HG03575 (cell line): ENCODE data around the gene MAFF.

Experiments used
- ATAC-seq: cut with Tn5 transposase; IDR thresholded peaks from one replicate; pipeline ENCODE4 v1.9.1; 2021; ENCODE audit not compliant: unreplicated experiment, insufficient number of reproducible peaks, low FRiP score; ENCODE audit errors: extremely low read depth

Gene MAFF

DNA sequence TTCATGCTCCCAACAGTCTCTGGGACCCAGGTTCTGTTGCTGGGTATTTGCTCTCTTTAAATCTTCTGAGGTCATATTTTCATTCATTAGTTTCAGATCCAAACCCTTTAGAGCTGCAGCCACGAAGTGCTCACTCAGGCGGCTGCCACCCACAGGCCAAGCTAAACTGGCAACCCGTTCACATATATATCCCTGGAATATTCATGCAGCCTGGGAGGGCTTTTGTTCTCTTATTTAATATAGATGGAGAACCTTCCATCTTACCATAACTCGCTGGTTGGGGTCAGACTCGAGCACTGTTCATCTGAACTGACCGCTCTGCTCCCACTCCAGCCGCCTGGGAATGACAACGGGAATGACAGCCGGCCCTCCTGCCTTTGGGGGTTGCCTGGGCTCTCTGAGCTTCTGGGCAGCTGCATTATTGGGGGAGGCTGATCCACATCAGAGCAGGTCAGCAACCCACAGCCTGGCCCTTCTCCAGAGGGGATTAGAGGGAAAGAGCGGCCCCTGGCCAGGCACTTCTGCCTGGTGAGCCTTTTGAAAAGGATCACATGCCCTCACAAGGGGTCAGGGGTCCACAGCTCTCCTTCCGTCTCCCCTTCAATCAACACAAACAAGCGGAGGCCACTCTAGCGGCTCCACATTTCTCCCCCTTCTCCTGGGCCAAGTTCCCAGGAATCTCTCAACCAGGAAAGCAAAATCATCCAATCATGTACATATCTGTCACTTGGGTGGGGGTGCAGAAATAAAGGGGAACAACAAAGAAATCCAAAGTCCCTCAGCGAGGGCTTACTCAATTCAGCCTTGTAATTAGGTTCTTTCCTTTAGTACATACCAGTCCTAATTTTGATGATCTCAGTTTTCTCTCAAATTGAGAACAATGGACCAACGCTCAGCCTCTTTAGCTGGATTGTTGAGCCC lies 59.2 kb downstream of the MAFF start:
- ATAC-seq, result no peak

DNA sequence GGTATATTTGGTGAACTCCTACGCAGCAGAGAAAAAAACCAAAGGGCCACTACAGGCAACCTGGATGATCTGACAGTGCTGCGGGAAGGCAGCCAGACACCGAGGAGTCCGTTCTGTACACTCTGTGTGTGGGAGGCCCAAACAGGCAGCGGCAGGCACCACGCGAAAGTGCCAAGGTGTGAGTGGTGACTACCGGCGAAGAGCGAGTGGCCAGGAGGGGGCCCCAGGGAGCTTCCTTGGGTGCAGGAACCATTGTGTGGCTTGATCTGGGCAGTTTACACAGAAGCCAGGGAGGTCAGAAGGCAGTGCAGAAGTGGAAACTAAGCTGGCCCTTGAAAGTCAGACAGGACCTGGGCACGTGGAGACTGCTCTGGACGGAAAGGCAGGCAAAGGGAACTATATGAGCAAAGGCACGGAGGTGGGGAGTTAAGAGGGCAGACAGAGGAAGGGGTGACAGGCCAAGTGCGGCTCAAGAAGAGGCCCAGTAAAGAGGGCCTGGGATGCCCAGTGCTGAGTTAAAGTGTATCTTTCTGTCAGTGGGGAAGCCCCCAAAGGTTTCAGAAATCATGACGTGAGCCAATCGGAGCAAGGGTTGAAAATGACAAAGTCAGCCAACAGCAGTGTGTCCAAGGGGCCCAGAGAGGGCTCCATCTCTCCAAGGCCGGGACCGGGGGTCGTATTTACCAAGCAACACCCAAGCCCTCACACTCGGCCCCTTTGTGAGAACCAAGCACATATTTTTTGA lies 60.4 kb downstream of the MAFF start:
- ATAC-seq, result no peak

DNA sequence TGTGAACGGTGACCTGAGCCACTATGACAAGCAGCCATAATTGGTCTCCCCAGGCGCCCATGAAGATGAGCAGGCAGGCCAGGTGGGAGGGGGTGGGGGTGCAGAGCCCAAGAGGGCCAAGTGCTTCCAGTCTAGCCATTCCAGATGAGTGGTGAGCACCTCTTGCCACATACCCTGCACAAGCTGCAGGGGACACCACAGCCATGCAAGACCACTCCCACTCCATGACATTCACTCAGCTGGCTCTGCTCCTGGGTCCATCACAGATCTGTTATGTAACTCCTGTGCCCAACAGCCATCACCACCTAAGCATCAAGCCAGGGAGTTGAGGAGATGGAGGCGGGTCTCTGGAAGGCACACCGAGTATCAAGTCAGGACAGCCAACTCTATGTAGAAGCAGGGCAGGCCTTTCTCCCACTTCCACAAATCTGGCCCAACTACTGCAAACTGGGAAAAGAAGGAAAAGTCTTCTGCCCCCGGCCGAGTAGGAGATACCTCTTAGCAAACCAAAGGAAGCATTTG lies 62.6 kb downstream of the MAFF start:
- ATAC-seq, result no peak
